ENCODE data around the gene ABR. TPM values are rescaled to one million over a fixed set of nuclear protein-coding genes. Genes with fewer than 3 reads are reported as not detected.

ABR gene
- total and polyA plus RNA-seq, 4 donors: 2.7 to 12.9 (median 6.8) TPM

GRCh38 chr17:1212946-1213345, 33.2 kb upstream of the ABR start:
- Histone ChIP-seq H3K4me3 (ENCODE audit: low read depth in 1 of 3, low read length in 3 of 3) (no peak overlapping the region), H3K27me3 (ENCODE audit: control insufficient read depth in 4 of 4, insufficient read depth in 4 of 4, low read length in 3 of 4) (peaks cover 0 to 2% (median 0%) of the 10 kb centered on the region in 4 donors), H3K36me3 (ENCODE audit: control insufficient read depth in 4 of 4, insufficient read depth in 3 of 4, low read depth in 1 of 4, low read length in 3 of 4) (no peaks in the 10 kb centered on the region), H3K4me1 (ENCODE audit: control insufficient read depth in 4 of 4, insufficient read depth in 4 of 4, low read length in 3 of 4) (no peaks in the 10 kb centered on the region), H3K9ac (ENCODE audit: low read depth in 1 of 2, low read length in 2 of 2) (no peak overlapping the region), H3K27ac (ENCODE audit: low read depth in 1 of 2, low read length in 2 of 2) (no peak overlapping the region), H3K9me3 (ENCODE audit: control insufficient read depth in 4 of 4, low read length in 3 of 4) (no peaks in the 10 kb centered on the region)
- 56% methylated on average over 4 of the region's 4 CpGs for WGBS
- DNase-seq (ENCODE audit: low spot score): no peak
- TF ChIP-seq YY1 (IDR thresholded peaks at IDR 0.05) (no peak), NR2F2 (IDR thresholded peaks at IDR 0.05) (no peak), JUND (IDR thresholded peaks at IDR 0.05) (no peak), EGR1 (IDR thresholded peaks at IDR 0.05; ENCODE audit: low read depth in 2 of 2) (no peak), REST (IDR thresholded peaks at IDR 0.05) (no peak), FOXA2 (IDR thresholded peaks at IDR 0.05) (no peak), FOXA1 (IDR thresholded peaks at IDR 0.05) (no peak)

GRCh38 chr17:1211287-1211686, 31.5 kb upstream of the ABR start:
- H3K27ac ChIP-seq (ENCODE audit: low read depth in 1 of 2, low read length in 2 of 2): no peak overlapping the region
- H3K27me3 ChIP-seq (ENCODE audit: control insufficient read depth in 4 of 4, insufficient read depth in 4 of 4, low read length in 3 of 4): no peaks in the 10 kb centered on the region
- H3K4me3 ChIP-seq (ENCODE audit: low read depth in 1 of 3, low read length in 3 of 3): no peak overlapping the region
- H3K9ac ChIP-seq (ENCODE audit: low read depth in 1 of 2, low read length in 2 of 2): no peak overlapping the region
- no peak for TF ChIP-seq RXRA (IDR thresholded peaks at IDR 0.05)
- no peak for TF ChIP-seq GABPA (IDR thresholded peaks at IDR 0.05 in 1 of 2, conservative IDR thresholded peaks at IDR 0.05 in 1 of 2)
- no peak for TF ChIP-seq REST (IDR thresholded peaks at IDR 0.05)
- no peak for TF ChIP-seq FOXA2 (IDR thresholded peaks at IDR 0.05)
- TF ChIP-seq ATF3 (IDR thresholded peaks at IDR 0.05): no peak
- no peak for TF ChIP-seq TAF1 (conservative IDR thresholded peaks at IDR 0.05)
- TF ChIP-seq ZBTB33 (IDR thresholded peaks at IDR 0.05): no peak
- TF ChIP-seq YY1 (IDR thresholded peaks at IDR 0.05): no peak
- TF ChIP-seq, protein P1, sequence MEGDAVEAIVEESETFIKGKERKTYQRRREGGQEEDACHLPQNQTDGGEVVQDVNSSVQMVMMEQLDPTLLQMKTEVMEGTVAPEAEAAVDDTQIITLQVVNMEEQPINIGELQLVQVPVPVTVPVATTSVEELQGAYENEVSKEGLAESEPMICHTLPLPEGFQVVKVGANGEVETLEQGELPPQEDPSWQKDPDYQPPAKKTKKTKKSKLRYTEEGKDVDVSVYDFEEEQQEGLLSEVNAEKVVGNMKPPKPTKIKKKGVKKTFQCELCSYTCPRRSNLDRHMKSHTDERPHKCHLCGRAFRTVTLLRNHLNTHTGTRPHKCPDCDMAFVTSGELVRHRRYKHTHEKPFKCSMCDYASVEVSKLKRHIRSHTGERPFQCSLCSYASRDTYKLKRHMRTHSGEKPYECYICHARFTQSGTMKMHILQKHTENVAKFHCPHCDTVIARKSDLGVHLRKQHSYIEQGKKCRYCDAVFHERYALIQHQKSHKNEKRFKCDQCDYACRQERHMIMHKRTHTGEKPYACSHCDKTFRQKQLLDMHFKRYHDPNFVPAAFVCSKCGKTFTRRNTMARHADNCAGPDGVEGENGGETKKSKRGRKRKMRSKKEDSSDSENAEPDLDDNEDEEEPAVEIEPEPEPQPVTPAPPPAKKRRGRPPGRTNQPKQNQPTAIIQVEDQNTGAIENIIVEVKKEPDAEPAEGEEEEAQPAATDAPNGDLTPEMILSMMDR (IDR thresholded peaks at IDR 0.05; ENCODE audit: low read depth, low read length, missing input control): no peak
- no peak for TF ChIP-seq NR2F2 (IDR thresholded peaks at IDR 0.05)
- no peak for TF ChIP-seq HNF4G (IDR thresholded peaks at IDR 0.05)
- TF ChIP-seq JUND (IDR thresholded peaks at IDR 0.05): no peak
- no peak for TF ChIP-seq RAD21 (IDR thresholded peaks at IDR 0.05)
- WGBS: 48% methylated on average over 5 of the region's 5 CpGs
- H3K4me1 ChIP-seq (ENCODE audit: control insufficient read depth in 4 of 4, insufficient read depth in 4 of 4, low read length in 3 of 4): no peaks in the 10 kb centered on the region
- H3K9me3 ChIP-seq (ENCODE audit: control insufficient read depth in 4 of 4, low read length in 3 of 4): no peaks in the 10 kb centered on the region
- no peak for DNase-seq (ENCODE audit: low spot score)
- H3K36me3 ChIP-seq (ENCODE audit: control insufficient read depth in 4 of 4, insufficient read depth in 3 of 4, low read depth in 1 of 4, low read length in 3 of 4): no peaks in the 10 kb centered on the region

All from liver (tissue), 9 donors.